A549 (cell line): ENCODE results near the gene GABRA5. TPM values are rescaled to one million over a fixed set of nuclear protein-coding genes. Genes with fewer than 3 reads are reported as not detected.

Experiments used
- ATAC-seq, 2 experiments: fragments of 200-7000 bp in 1 of 2; fragments of >200 bp in 1 of 2; cut with Nextera tagmentation in 1 of 2; cut with Tn5 transposase in 1 of 2; 3 replicates each; pipeline versions ENCODE4 v1.8.0 to v1.9.1; 2018 to 2020; ENCODE audit warnings: mild to moderate bottlenecking in 1 of 2, moderate library complexity in 1 of 2
- CTCF ChIA-PET: fragments of 300-600 bp; sonication (Branson Sonifier 250); formaldehyde crosslinking; extraction: SDS; loops from one replicate; lab custom pipeline; 2021; ENCODE audit warnings: antibody characterized with exemption, inconsistent platforms; lab: Yijun Ruan, JAX
- POLR2A ChIA-PET: fragments of 350-600 bp; formaldehyde crosslinking; extraction: SDS; loops from one replicate; lab custom pipeline; 2021; ENCODE audit warnings: antibody characterized with exemption, inconsistent platforms; lab: Yijun Ruan, JAX
- DNase-seq, 2 experiments: peaks; one replicate each; pipeline versions ENCODE4 v3.0.0 to v3.0.0-alpha.2; 2011 to 2016; ENCODE audit warnings: low read depth in 1 of 2, low spot score in 1 of 2
- FAIRE-seq: peaks from 2 replicates; lab custom pipeline; 2011; peaks lifted over from hg19 to GRCh38; lab: Jason Lieb, UNC
- H3K27ac ChIP-seq, 2 experiments: fragments of >200 bp; sonication (Bioruptor Twin); formaldehyde crosslinking; 3 replicates each; pipeline ENCODE4 v1.5.1; 2016 to 2017
- H3K4me1 ChIP-seq: fragments of >200 bp; sonication (Bioruptor Twin); formaldehyde crosslinking; 3 replicates; pipeline ENCODE4 v1.6.1; 2016
- H3K4me2 ChIP-seq: fragments of >200 bp; sonication (Bioruptor Twin); formaldehyde crosslinking; 3 replicates; pipeline ENCODE4 v1.6.1; 2016
- H3K4me3 ChIP-seq: fragments of >200 bp; sonication (Bioruptor Twin); formaldehyde crosslinking; 3 replicates; pipeline ENCODE4 v1.5.1; 2016
- H3K9me3 ChIP-seq: fragments of >200 bp; sonication (Bioruptor Twin); formaldehyde crosslinking; 3 replicates; pipeline ENCODE4 v1.6.1; 2016
- BHLHE40 ChIP-seq: IDR thresholded peaks from 2 replicates; pipeline ENCODE4 v1.6.1; 2012; ENCODE audit warnings: low read depth, low read length, inconsistent platforms
- CBX2 ChIP-seq: fragments of 200-600 bp; sonication (generic); IDR thresholded peaks from 2 replicates; pipeline ENCODE4 v1.6.1; 2016; ENCODE audit warnings: low read depth, mild to moderate bottlenecking, borderline replicate concordance
- CBX8 ChIP-seq: fragments of 200-600 bp; sonication (generic); IDR thresholded peaks from 2 replicates; pipeline ENCODE4 v1.6.1; 2016
- CHD4 ChIP-seq: fragments of 200-600 bp; sonication (generic); IDR thresholded peaks from 2 replicates; pipeline ENCODE4 v1.6.1; 2016; ENCODE audit warnings: antibody characterized with exemption, mild to moderate bottlenecking, borderline replicate concordance
- CTCF ChIP-seq: fragments of >200 bp; sonication (Bioruptor Twin); formaldehyde crosslinking; IDR thresholded peaks from 3 replicates; pipeline ENCODE4 v1.5.1; 2016
- EHF ChIP-seq: fragments of 250-450 bp; sonication (Bioruptor Pico); IDR thresholded peaks from 2 replicates; pipeline ENCODE4 v1.5.0; 2020; ENCODE audit warnings: mild to moderate bottlenecking
- EHMT2 ChIP-seq: fragments of 200-600 bp; sonication (generic); IDR thresholded peaks from 2 replicates; pipeline ENCODE4 v1.6.1; 2016; ENCODE audit warnings: antibody characterized with exemption, low read depth, mild to moderate bottlenecking, moderate library complexity
- EP300 ChIP-seq, 2 experiments: fragments of >200 bp; sonication (Bioruptor Twin); formaldehyde crosslinking; IDR thresholded peaks; 2 replicates in 1 of 2; 3 replicates in 1 of 2; pipeline ENCODE4 v1.6.1; 2016 to 2017
- ESRRA ChIP-seq: fragments of 150-350 bp; IDR thresholded peaks from 2 replicates; pipeline ENCODE4 v1.6.1; 2014; ENCODE audit warnings: mild to moderate bottlenecking, low read length, borderline replicate concordance
- FOSL2 ChIP-seq, 2 experiments: fragments of 450-650 bp in 1 of 2; fragments of >200 bp in 1 of 2; sonication (Bioruptor Twin) in 1 of 2; formaldehyde crosslinking; IDR thresholded peaks; 2 replicates each; pipeline versions ENCODE4 v1.5.0 to v1.6.1; 2016 to 2020; ENCODE audit warnings: mild to moderate bottlenecking in 1 of 2, moderate library complexity in 1 of 2
- HDAC2 ChIP-seq: fragments of 200-600 bp; sonication (generic); IDR thresholded peaks from 2 replicates; pipeline ENCODE4 v1.6.1; 2016
- HOXB13 ChIP-seq: fragments of 250-450 bp; sonication (Bioruptor Pico); IDR thresholded peaks from 2 replicates; pipeline ENCODE4 v1.5.0; 2020; ENCODE audit warnings: low read depth, mild to moderate bottlenecking, moderate library complexity
- HOXB5 ChIP-seq: fragments of 250-450 bp; sonication (Bioruptor Pico); IDR thresholded peaks from 2 replicates; pipeline ENCODE4 v1.5.0; 2020; ENCODE audit warnings: mild to moderate bottlenecking, moderate library complexity
- KDM5A ChIP-seq: fragments of 200-600 bp; sonication (generic); IDR thresholded peaks from 2 replicates; pipeline ENCODE4 v1.6.1; 2016; ENCODE audit warnings: antibody characterized with exemption, mild to moderate bottlenecking
- MAFK ChIP-seq: fragments of 450-650 bp; IDR thresholded peaks from 2 replicates; pipeline ENCODE4 v1.6.1; 2014; ENCODE audit not compliant: partially characterized antibody
- NFE2L2 ChIP-seq: fragments of 150-350 bp; conservative IDR thresholded peaks from 2 replicates; pipeline ENCODE4 v1.6.1; 2014; ENCODE audit warnings: low read length
- NPAS2 ChIP-seq: fragments of 250-450 bp; sonication (Bioruptor Pico); IDR thresholded peaks from 2 replicates; pipeline ENCODE4 v1.8.0; 2022; ENCODE audit warnings: mild to moderate bottlenecking, moderate library complexity, borderline replicate concordance
- PHF8 ChIP-seq: fragments of 200-600 bp; sonication (generic); IDR thresholded peaks from 2 replicates; pipeline ENCODE4 v1.6.1; 2016; ENCODE audit warnings: low read depth, mild to moderate bottlenecking, antibody characterized with exemption, moderate library complexity, borderline replicate concordance
- POLR2A ChIP-seq: IDR thresholded peaks from 2 replicates; pipeline ENCODE4 v1.6.1; 2012; ENCODE audit warnings: mild to moderate bottlenecking, low read length
- POLR2AphosphoS2 ChIP-seq: conservative IDR thresholded peaks from 2 replicates; pipeline ENCODE4 v1.6.1; 2012; ENCODE audit warnings: low read length, improper control_type of control experiment, inconsistent platforms
- RAD21 ChIP-seq, 2 experiments: fragments of >200 bp in 1 of 2; sonication (Bioruptor Twin) in 1 of 2; formaldehyde crosslinking in 1 of 2; IDR thresholded peaks in 1 of 2; conservative IDR thresholded peaks in 1 of 2; 2 replicates in 1 of 2; 3 replicates in 1 of 2; pipeline ENCODE4 v1.6.1; 2012 to 2018; ENCODE audit warnings: inconsistent platforms in 1 of 2
- RARB ChIP-seq: fragments of 250-450 bp; sonication (Bioruptor Pico); IDR thresholded peaks from 2 replicates; pipeline ENCODE4 v1.8.0; 2021; ENCODE audit warnings: mild to moderate bottlenecking, moderate library complexity
- RFX5 ChIP-seq: fragments of 450-650 bp; IDR thresholded peaks from 2 replicates; pipeline ENCODE4 v1.7.1; 2014; ENCODE audit warnings: antibody characterized with exemption, mild to moderate bottlenecking, moderate library complexity
- SMC3 ChIP-seq: fragments of >200 bp; sonication (Bioruptor Twin); formaldehyde crosslinking; IDR thresholded peaks from 3 replicates; pipeline ENCODE4 v1.6.1; 2018; ENCODE audit warnings: inconsistent platforms
- TFCP2L1 ChIP-seq: fragments of 250-450 bp; sonication (Bioruptor Pico); IDR thresholded peaks from 2 replicates; pipeline ENCODE4 v1.5.0; 2021; ENCODE audit warnings: mild to moderate bottlenecking
- ZNF302 ChIP-seq: fragments of 250-450 bp; sonication (Bioruptor Pico); IDR thresholded peaks from 2 replicates; pipeline ENCODE4 v1.9.0; 2021; ENCODE audit warnings: inconsistent platforms, mild to moderate bottlenecking, moderate library complexity
- ZSCAN20 ChIP-seq: fragments of 250-450 bp; sonication (Bioruptor Pico); IDR thresholded peaks from 2 replicates; pipeline ENCODE4 v1.8.0; 2022; ENCODE audit warnings: mild to moderate bottlenecking, moderate library complexity
- WGBS: methylation state at CpG from one replicate; pipeline ENCODE4 v1.1.6; 2017; ENCODE audit errors: missing lambda C conversion rate; 5-methylcytosine and 5-hydroxymethylcytosine counted together
- polyA plus RNA-seq, 4 experiments: library from polyadenylated mRNA; depleted of rRNA in 3 of 4; stranded (reverse); fragments of >200 nt; fragmentation: RNase III in 1 of 4; extraction: RNeasy Plus Mini Kit Qiagen cat#74134 plus additional on column Dnase treatment in 1 of 4; gene quantifications; 2 replicates in 3 of 4; 3 replicates in 1 of 4; pipeline ENCODE4 v1.2.3, GENCODE V29; 2011 to 2017

GABRA5 gene
- polyA plus RNA-seq, 2 of the 4 experiments (the other 2 are of a cell fraction) = 89.1 to 91.7 TPM

GRCh38 chr15:26844901-26845300 is 22.0 kb upstream of the GABRA5 start:
- CTCF ChIA-PET = no interaction called here
- no peak for FAIRE-seq
- no peak for ATAC-seq

GRCh38 chr15:26848498-26848897 is 18.4 kb upstream of the GABRA5 start:
- DNase-seq = peak in 1 of 2 experiments; percentile 34
- no peak for TF ChIP-seq EHMT2
- no peak for TF ChIP-seq ZNF302 (CRISPR knock-in tag)
- TF ChIP-seq HDAC2 = no peak
- no peak for TF ChIP-seq RAD21 (conservative IDR thresholded peaks at IDR 0.05 in 1 of 2, IDR thresholded peaks at IDR 0.05 in 1 of 2)
- TF ChIP-seq ESRRA = no peak
- TF ChIP-seq NPAS2 (CRISPR knock-in tag) = no peak
- TF ChIP-seq FOSL2 (IDR thresholded peaks at IDR 0.05) = no peak
- TF ChIP-seq FOSL2 (CRISPR knock-in tag; IDR thresholded peaks at IDR 0.05) = no peak
- TF ChIP-seq NFE2L2 = no peak
- TF ChIP-seq SMC3 = no peak
- no peak for TF ChIP-seq POLR2A
- no peak for TF ChIP-seq EHF (CRISPR knock-in tag)
- no peak for TF ChIP-seq CBX8
- TF ChIP-seq RFX5 = no peak
- no peak for TF ChIP-seq KDM5A
- no peak for TF ChIP-seq CBX2
- TF ChIP-seq TFCP2L1 = no peak
- no peak for TF ChIP-seq EP300 (IDR thresholded peaks at IDR 0.05)
- no peak for TF ChIP-seq MAFK
- TF ChIP-seq HOXB13 = no peak
- TF ChIP-seq, all 56 proteins: peak for 0
- ATAC-seq (peak in 1 of 2 experiments; percentile 56; a peak in 1 of 6 replicates), FAIRE-seq (no peak)
- Histone ChIP-seq H3K27ac (no peak overlapping the region), H3K4me1 (no peaks in the 10 kb centered on the region), H3K9me3 (peaks cover 2% of the 10 kb centered on the region; the same call in 1 of the 3 replicates), H3K4me3 (no peak overlapping the region), H3K4me2 (no peak overlapping the region)
- POLR2A ChIA-PET = no interaction called here
- WGBS = 24% methylated on average over 1 of the region's 1 CpG
- CTCF ChIA-PET = interaction anchor here (0.5 to 1.8 kb wide), 6 partner anchors 9 to 154 kb away, joined by 3 to 6 read pairs (median 4); partner anchors contain the start of gene GABRA5

More at GRCh38 chr15:26844901-26845300, 22.0 kb upstream of the GABRA5 start:
- H3K4me2 ChIP-seq = no peak overlapping the region
- POLR2A ChIA-PET = no interaction called here
- no peak overlapping the region for H3K4me3 ChIP-seq
- H3K9me3 ChIP-seq = peaks cover 2% of the 10 kb centered on the region; the same call in 1 of the 3 replicates
- TF ChIP-seq PHF8 (no peak), FOSL2 (IDR thresholded peaks at IDR 0.05) (no peak), FOSL2 (CRISPR knock-in tag; IDR thresholded peaks at IDR 0.05) (no peak), CHD4 (no peak), HOXB5 (CRISPR knock-in tag) (no peak), ZSCAN20 (CRISPR knock-in tag) (no peak)
- H3K4me1 ChIP-seq = 0 out of 3 replicates have a peak, but pooled peaks cover 3% of the 10 kb centered on the region
- no peak for DNase-seq
- H3K27ac ChIP-seq = no peak overlapping the region

GRCh38 chr15:26850161-26850560 is 16.7 kb upstream of the GABRA5 start:
- Histone ChIP-seq H3K4me3 (no peak overlapping the region), H3K27ac (no peak overlapping the region), H3K4me2 (no peak overlapping the region), H3K4me1 (no peaks in the 10 kb centered on the region), H3K9me3 (peaks cover 2% of the 10 kb centered on the region; the same call in 1 of the 3 replicates)
- no peak for TF ChIP-seq ESRRA
- no peak for TF ChIP-seq KDM5A
- no peak for TF ChIP-seq TFCP2L1
- TF ChIP-seq BHLHE40 = no peak
- no peak for TF ChIP-seq CTCF
- TF ChIP-seq POLR2AphosphoS2 = no peak
- no peak for TF ChIP-seq RARB (CRISPR knock-in tag)
- no peak for TF ChIP-seq MAFK
- no peak for TF ChIP-seq PHF8
- ChIA-PET CTCF (no interaction called here), POLR2A (no interaction called here)
- no peak for DNase-seq
- FAIRE-seq = peak; percentile 61
- WGBS = 41% methylated on average over 3 of the region's 3 CpGs
- ATAC-seq = no peak
